HEK293T (cell line): ENCODE measurements around the gene EDN2.

Experiments
- BHLHE40 ChIP-seq: fragments of 450-650 bp; IDR thresholded peaks from 2 replicates; pipeline ENCODE4 v1.6.1; 2016; ENCODE audit warnings: mild to moderate bottlenecking, moderate library complexity, borderline replicate concordance
- FOXA1 ChIP-seq: fragments of 450-650 bp; IDR thresholded peaks from 2 replicates; pipeline ENCODE4 v1.6.1; 2016; ENCODE audit warnings: mild to moderate bottlenecking
- FOXK2 ChIP-seq: fragments of 450-650 bp; IDR thresholded peaks from 2 replicates; pipeline ENCODE4 v1.6.1; 2016; ENCODE audit warnings: mild to moderate bottlenecking
- HDGF ChIP-seq: fragments of 450-650 bp; IDR thresholded peaks from 2 replicates; pipeline ENCODE4 v1.6.1; 2017; ENCODE audit warnings: antibody characterized with exemption, borderline replicate concordance
- SP1 ChIP-seq: fragments of 450-650 bp; IDR thresholded peaks from 2 replicates; pipeline ENCODE4 v1.6.1; 2017
- SUZ12 ChIP-seq: fragments of 450-650 bp; IDR thresholded peaks from 2 replicates; pipeline ENCODE4 v1.6.1; 2016; ENCODE audit warnings: mild to moderate bottlenecking
- ZNF384 ChIP-seq: fragments of 450-650 bp; IDR thresholded peaks from 2 replicates; pipeline ENCODE4 v1.6.1; 2016

- TF ChIP-seq BHLHE40 (no peak), FOXA1 (no peak), FOXK2 (no peak), SUZ12 (no peak), ZNF384 (no peak), SP1 (no peak), HDGF (no peak)
Measured at GRCh38 chr1:41430582-41430981, 53.9 kb downstream of the EDN2 start.
